OCI-LY7 (cell line): Measurements from ENCODE around the gene GALK1.

Experiments
- EZH2phosphoT487 ChIP-seq: fragments of 200-600 bp; sonication (generic); IDR thresholded peaks from 2 replicates; pipeline ENCODE4 v1.6.1; 2018; ENCODE audit warnings: low read depth, borderline replicate concordance, mild to moderate bottlenecking, mixed run types, antibody characterized with exemption, low read length, moderate library complexity, mixed read lengths
- TF ChIP-seq, protein P1 (sequence below): fragments of 200-600 bp; sonication (generic); conservative IDR thresholded peaks from 2 replicates; pipeline ENCODE4 v1.5.1; 2014; ENCODE audit warnings: mild to moderate bottlenecking, antibody characterized with exemption, low read length, moderate library complexity, mixed read lengths

DNA sequence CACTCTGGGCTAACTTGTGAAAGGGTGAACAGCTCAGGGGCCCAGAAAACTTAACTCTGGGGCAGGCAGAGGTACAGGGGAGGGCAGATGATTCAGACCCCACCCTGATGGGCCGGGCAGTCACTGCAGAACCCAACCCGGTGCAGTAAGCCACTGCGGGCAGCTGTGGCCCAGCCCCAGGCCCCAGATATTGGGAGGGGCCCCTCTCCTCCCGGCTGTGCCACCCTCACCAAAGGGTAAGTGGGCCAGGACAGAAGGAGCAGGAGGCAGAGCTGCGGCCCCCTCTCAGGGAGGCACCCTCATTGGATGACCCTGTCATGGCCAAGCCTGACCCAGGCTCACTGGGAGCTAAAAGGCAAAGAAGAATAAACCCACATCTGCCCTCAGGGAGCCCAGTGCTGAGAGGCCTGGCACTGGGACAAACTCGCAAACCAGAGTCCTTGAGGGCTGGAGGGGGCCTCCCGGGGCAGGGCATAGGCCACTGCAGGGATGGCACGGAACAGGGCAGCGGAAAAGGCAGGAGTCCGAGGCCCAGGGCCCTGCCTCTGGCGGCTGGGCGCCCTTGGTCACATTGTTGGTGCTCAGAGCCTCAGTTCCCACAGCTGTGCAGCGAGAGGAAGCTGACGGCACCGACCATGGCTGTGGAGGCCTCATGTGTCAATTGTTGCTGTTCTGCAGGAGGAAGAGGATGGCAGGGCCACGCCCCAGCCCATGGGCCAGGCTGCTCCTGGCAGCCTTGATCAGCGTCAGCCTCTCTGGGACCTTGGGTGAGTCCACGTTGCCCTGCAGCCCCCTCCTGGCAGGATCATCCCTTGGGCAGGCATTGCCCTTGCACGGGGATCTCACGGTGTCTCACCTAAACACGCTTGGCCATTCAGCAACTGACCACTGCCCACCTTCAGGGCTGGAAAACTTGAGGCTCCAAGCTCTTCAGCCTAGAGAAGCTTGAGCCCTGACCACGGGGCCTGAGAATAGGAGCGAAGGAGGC lies 40.7 kb downstream of the GALK1 start:
- TF ChIP-seq, protein P1, sequence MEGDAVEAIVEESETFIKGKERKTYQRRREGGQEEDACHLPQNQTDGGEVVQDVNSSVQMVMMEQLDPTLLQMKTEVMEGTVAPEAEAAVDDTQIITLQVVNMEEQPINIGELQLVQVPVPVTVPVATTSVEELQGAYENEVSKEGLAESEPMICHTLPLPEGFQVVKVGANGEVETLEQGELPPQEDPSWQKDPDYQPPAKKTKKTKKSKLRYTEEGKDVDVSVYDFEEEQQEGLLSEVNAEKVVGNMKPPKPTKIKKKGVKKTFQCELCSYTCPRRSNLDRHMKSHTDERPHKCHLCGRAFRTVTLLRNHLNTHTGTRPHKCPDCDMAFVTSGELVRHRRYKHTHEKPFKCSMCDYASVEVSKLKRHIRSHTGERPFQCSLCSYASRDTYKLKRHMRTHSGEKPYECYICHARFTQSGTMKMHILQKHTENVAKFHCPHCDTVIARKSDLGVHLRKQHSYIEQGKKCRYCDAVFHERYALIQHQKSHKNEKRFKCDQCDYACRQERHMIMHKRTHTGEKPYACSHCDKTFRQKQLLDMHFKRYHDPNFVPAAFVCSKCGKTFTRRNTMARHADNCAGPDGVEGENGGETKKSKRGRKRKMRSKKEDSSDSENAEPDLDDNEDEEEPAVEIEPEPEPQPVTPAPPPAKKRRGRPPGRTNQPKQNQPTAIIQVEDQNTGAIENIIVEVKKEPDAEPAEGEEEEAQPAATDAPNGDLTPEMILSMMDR: no peak
- TF ChIP-seq EZH2phosphoT487: no peak
